ENCODE results near the gene C3orf70.

The C3orf70 gene, protein sequence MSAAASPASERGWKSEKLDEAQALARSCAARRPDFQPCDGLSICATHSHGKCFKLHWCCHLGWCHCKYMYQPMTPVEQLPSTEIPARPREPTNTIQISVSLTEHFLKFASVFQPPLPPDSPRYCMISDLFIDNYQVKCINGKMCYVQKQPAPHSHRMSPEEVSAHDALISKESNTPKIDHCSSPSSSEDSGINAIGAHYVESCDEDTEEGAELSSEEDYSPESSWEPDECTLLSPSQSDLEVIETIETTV

GRCh38 chr3:185152410-185153170 is at the start of gene C3orf70:
Gene C3orf70, minus strand, starts transcription at chr3:185153060. Its CDS starts 237 bp downstream, at chr3:185152823.
- DNase-seq (ENCODE audit: low read depth in 2 of 2) = no peak

- DNase-seq (ENCODE audit: low read depth in 2 of 2) = no peak
Observed at GRCh38 chr3:185200639-185201038, 47.8 kb upstream of the C3orf70 start.

GRCh38 chr3:185199671-185200070 is 46.8 kb upstream of the C3orf70 start:
- no peak for DNase-seq (ENCODE audit: low read depth in 2 of 2)

DNA sequence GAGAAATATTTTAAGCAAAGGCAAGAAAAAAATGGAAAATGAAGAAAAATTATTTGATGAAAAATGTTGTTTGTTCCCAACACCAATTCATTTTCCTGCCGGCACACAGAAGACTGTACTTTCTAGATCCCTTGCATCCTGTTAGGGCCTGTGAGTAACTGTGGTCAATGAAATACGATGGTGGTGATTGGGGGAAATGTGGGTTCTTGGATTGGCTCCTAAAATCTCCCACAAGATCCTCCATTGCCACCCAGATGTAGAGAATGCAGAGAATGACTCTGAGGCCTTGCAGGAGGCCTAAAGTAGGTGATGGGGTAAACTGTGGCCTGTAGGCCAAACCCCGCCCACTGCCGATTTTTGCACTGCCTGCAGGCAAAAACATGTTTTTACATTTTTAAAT is 46.3 kb upstream of the C3orf70 start:
- DNase-seq (ENCODE audit: low read depth in 2 of 2) = no peak

DNA sequence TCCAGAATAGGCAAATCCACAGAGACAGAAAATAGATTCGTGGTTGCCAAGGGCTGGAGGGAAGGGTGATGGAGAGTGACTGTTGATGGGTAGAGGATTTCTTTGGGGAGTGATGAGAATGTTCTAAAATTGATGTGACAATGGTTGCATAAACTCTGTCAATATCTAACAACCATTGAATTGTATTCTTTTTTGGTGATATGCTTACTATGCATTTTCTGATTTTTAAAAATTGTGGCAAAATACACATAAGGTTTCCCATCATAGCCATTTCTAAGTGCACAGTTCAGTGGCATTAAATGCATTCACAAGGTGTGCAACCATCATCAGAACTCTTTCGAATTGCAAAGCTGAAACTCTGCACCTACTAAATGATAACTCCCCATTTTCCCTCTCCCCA is 44.2 kb upstream of the C3orf70 start:
- no peak for DNase-seq (ENCODE audit: low read depth in 2 of 2)

DNA sequence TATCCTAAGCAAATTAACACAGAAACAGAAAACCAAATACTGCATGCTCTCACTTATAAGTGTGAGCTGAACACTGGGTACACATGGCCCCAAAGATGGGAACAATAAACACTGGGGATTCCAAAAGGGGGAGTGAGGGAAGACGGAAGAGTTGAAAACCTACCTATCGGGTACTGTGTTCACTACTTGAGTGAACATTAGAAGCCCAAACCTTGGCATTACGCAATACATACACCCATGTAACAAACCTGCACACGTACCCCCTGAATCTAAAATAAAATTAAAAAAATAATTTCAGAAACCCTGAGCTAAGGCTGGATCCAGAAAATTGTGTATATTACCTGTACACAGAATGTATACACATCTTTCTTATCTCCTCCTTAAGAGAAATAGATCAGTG is 42.8 kb upstream of the C3orf70 start:
- no peak for DNase-seq (ENCODE audit: low read depth in 2 of 2)

DNA sequence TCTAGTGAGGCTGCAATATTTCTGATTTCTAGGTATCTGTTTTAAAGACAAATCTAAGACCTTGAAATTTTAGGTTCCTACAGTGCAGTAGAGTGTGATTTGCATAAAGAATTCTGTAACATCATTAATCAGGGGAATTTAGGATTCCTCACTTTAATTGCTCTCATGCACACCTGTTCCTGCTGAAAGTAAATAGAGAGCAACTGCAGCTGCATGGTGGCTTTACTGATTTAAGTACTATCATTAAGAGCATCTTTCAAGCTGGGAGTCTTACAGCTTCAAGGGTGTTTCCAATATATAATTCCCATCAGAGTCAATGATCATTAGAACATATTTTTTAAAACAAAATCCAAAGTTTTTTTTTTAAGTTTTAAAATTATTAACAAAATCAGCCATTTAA is 36.0 kb upstream of the C3orf70 start:
- DNase-seq (ENCODE audit: low read depth in 2 of 2) = no peak

DNA sequence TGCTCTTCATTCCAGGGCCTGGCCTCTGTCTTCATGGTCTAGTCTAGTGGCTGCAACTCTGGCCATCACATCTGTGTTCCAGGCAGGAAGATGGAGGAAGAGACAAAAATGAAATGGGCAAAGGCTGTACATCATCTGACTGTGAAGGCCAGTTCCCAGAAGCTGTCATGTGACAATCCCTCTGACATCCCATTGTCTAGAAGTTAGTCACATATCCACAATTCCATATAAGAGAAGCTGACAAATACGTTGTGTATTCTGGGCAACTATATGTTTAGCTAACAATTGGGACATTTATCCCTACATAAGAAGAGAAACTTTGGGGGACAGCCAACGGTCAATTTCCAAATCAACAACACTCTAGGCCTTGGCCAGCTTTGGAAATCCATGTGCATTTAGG is 34.5 kb upstream of the C3orf70 start:
- DNase-seq (ENCODE audit: low read depth in 2 of 2) = no peak

DNA sequence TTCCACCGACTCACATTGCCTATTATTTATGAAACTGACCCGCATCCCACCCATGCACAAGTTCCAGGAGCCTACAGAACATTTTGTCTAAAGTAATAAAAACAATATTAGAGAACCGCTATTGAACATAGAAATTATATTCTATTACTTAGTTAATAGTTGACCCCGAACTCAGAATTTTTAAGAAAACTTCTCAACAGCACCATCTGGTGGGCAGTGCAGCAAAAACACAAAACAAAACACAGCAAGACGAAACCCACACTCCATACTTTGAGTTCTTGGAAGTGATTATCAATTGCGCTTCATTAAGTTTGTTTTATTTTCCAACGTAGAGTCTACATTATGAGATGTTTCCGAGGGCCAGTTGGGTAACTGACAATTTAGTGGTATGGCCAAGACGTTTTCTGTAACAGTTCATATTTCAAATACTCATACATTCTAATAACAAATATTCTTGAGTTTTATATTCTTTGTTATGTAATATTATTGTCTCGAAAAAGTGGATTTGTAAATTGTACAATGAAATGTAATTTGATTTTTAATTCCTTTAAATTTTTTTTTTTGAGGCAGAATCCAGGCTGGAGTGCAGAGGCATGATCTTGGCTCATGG is 24.0 kb upstream of the C3orf70 start:
- DNase-seq (ENCODE audit: low read depth in 2 of 2) = peak in 1 of 2 donors; percentile 9

GRCh38 chr3:185175370-185175987 is 22.6 kb upstream of the C3orf70 start:
- DNase-seq (ENCODE audit: low read depth in 2 of 2) = no peak

GRCh38 chr3:185172086-185173049 is 19.5 kb upstream of the C3orf70 start:
- no peak for DNase-seq (ENCODE audit: low read depth in 2 of 2)

GRCh38 chr3:185164428-185165217 is 11.8 kb upstream of the C3orf70 start:
- no peak for DNase-seq (ENCODE audit: low read depth in 2 of 2)

GRCh38 chr3:185162634-185163033 is 9.8 kb upstream of the C3orf70 start:
- no peak for DNase-seq (ENCODE audit: low read depth in 2 of 2)

GRCh38 chr3:185161761-185162160 is 8.9 kb upstream of the C3orf70 start:
- no peak for DNase-seq (ENCODE audit: low read depth in 2 of 2)

DNA sequence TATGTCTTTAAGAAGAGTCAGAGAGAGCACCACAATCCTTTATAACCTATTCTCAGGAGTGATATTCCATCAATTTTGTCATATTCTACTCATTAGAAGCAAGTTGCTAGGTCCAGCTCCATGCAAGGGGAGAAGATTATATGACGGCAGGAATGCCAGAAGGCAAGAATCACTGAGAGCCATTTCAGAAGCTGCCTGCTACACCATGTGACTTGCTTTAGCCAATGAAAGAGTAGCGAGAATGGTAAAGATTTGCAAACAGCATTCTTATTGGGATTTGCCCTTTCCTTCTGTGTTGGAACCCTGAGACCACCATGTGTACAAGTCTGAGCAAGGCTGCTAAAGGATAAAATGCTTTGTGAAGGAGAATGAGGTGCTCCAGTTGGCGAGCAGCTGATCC is 4.5 kb upstream of the C3orf70 start:
- DNase-seq (ENCODE audit: low read depth in 2 of 2) = no peak

- DNase-seq (ENCODE audit: low read depth in 2 of 2) = no peak
Observed at GRCh38 chr3:185155678-185156077, 2.8 kb upstream of the C3orf70 start.

DNA sequence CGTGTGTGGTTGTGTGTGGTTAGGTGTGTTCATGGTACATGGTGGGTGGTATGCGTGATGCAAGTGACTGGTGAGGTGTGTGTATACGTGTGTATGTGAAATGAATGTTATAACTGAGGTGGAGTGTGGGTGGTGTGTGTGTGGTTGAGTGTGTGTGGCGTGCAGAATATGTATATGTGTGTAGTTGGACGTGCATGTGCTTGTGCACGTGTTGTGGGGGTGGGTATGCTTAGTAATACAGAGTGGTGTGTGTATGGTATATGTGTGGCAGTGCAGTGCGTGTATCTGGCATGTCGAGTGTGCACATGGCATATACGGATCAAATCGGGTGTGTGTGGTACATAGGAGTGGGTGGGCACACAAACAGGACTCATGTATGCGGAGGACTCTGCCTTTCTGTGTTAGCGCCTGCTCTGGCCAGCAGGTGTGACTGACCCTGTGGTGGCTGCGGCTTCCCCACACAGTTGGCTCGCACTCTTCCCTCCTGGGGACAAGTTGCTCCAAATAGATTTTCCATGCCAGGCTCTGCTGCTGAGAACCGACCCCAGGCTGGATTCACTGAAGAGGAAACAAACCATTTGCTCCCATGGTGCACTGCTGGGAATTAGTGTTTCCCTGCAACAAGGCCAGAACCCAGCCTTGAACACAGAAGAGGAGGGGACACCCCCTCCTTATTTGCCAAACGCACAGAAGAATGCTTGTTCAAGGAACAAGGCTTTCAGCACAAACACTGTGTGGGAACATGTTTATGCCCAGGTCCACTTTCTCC is 1.2 kb upstream of the C3orf70 start:
- no peak for DNase-seq (ENCODE audit: low read depth in 2 of 2)

DNA sequence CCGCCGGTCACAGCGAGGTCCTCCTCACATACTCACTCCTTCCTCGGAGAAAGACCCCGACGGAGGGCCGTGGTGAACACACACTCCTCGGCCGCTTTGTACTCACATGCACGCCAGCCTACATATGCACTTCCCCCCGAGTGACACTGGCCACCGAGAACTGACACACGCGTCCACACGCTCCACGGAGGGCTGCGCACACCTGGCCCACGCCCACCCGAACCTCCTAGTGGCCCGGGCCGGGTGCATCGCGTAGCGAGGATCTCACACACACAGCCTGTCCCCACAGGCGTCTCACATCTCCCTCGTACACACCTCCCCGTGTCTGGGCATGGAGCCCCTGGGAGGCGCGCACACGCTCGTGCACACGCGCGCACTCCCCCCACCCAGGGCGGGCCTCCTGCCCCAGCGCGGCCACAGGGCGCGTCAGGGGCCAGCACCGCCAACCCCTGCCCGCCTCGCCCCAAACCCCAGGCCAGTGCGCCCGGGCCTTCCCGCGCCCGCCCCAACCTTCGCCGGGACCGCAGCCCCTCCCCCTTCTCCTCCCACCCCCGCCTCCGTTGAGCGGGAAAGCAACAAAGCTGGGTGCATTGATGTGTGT is 411 bp upstream of the C3orf70 start:
- DNase-seq (ENCODE audit: low read depth in 2 of 2) = no peak

GRCh38 chr3:185151964-185152409 is 873 bp downstream of the C3orf70 start:
- no peak for DNase-seq (ENCODE audit: low read depth in 2 of 2)
